Endothelial cell (in vitro differentiated cells): ENCODE results near the gene PRDM11. TPM values are rescaled to one million over a fixed set of nuclear protein-coding genes. Genes with fewer than 3 reads are reported as not detected.
A peak's percentile ranks its signal among the peaks of the same experiment; 100 is the strongest.

Source experiments
- DNase-seq: peaks from one replicate; pipeline ENCODE4 v3.0.0; 2021; ENCODE audit warnings: low spot score
- H3K27ac Mint-ChIP-seq: one replicate; pipeline ENCODE4 v1.8.0; 2021; ENCODE audit warnings: mixed read lengths, inconsistent platforms; ENCODE audit not compliant: unreplicated experiment
- H3K27me3 Mint-ChIP-seq: one replicate; pipeline ENCODE4 v1.8.0; 2021; ENCODE audit warnings: mild to moderate bottlenecking, moderate library complexity, mixed read lengths, inconsistent platforms; ENCODE audit not compliant: unreplicated experiment
- H3K36me3 Mint-ChIP-seq: one replicate; pipeline ENCODE4 v1.8.0; 2021; ENCODE audit warnings: mild to moderate bottlenecking, low read depth, mixed read lengths, inconsistent platforms; ENCODE audit not compliant: unreplicated experiment
- H3K4me1 Mint-ChIP-seq: one replicate; pipeline ENCODE4 v1.8.0; 2021; ENCODE audit warnings: mild to moderate bottlenecking, mixed read lengths, inconsistent platforms; ENCODE audit not compliant: unreplicated experiment
- H3K4me3 Mint-ChIP-seq: one replicate; pipeline ENCODE4 v1.8.0; 2021; ENCODE audit warnings: mild to moderate bottlenecking, mixed read lengths, inconsistent platforms; ENCODE audit not compliant: unreplicated experiment
- H3K9me3 Mint-ChIP-seq: one replicate; pipeline ENCODE4 v1.8.0; 2021; ENCODE audit warnings: mixed read lengths, inconsistent platforms; ENCODE audit not compliant: unreplicated experiment
- CTCF ChIP-seq: fragments of 200-600 bp; sonication (generic); IDR thresholded peaks from one replicate; pipeline ENCODE4 v1.5.0; 2021; ENCODE audit warnings: antibody characterized with exemption; ENCODE audit not compliant: unreplicated experiment
- total RNA-seq: library from RNA; stranded (reverse); fragmentation: NEBNext Ultra II Directional; extraction: Animal tissue kit (Norgen Biotek cat#: 25700); gene quantifications from one replicate; pipeline ENCODE4 v1.2.1, GENCODE V29; 2021; ENCODE audit not compliant: unreplicated experiment

Gene PRDM11
- total RNA-seq, 1 donor from 2014 or later, result 16.0 TPM

- Mint-ChIP-seq H3K4me3 (no peak overlapping the region), H3K4me1 (no peaks in the 10 kb centered on the region), H3K36me3 (no peaks in the 10 kb centered on the region), H3K27ac (no peak overlapping the region), H3K9me3 (no peaks in the 10 kb centered on the region), H3K27me3 (peaks cover 3% of the 10 kb centered on the region)
- no peak for DNase-seq
- TF ChIP-seq CTCF, result no peak
These were observed 118.5 kb downstream of the PRDM11 start for GRCh38 chr11:45264839-45265515.

GRCh38 chr11:45265969-45266675 lies 119.7 kb downstream of the PRDM11 start:
- peaks cover under 1% of the 10 kb centered on the region for H3K4me1 Mint-ChIP-seq
- H3K36me3 Mint-ChIP-seq, result no peaks in the 10 kb centered on the region
- DNase-seq, result no peak
- no peak overlapping the region for H3K27ac Mint-ChIP-seq
- no peak for TF ChIP-seq CTCF
- peaks cover 2% of the 10 kb centered on the region for H3K27me3 Mint-ChIP-seq
- H3K9me3 Mint-ChIP-seq, result no peaks in the 10 kb centered on the region
- no peak overlapping the region for H3K4me3 Mint-ChIP-seq

- DNase-seq, result no peak
- peaks cover 2% of the 10 kb centered on the region for H3K27me3 Mint-ChIP-seq
- TF ChIP-seq CTCF, result no peak
- no peak overlapping the region for H3K27ac Mint-ChIP-seq
- peaks cover 5% of the 10 kb centered on the region for H3K4me1 Mint-ChIP-seq
- no peak overlapping the region for H3K4me3 Mint-ChIP-seq
- H3K36me3 Mint-ChIP-seq, result no peaks in the 10 kb centered on the region
- H3K9me3 Mint-ChIP-seq, result no peaks in the 10 kb centered on the region
These were observed 120.2 kb downstream of the PRDM11 start for GRCh38 chr11:45266676-45267020.

GRCh38 chr11:45267052-45267451 lies 120.6 kb downstream of the PRDM11 start:
- H3K4me1 Mint-ChIP-seq, result peaks cover 5% of the 10 kb centered on the region
- no peak overlapping the region for H3K4me3 Mint-ChIP-seq
- peak; percentile 62 for DNase-seq
- no peaks in the 10 kb centered on the region for H3K36me3 Mint-ChIP-seq
- peak; percentile 79 for TF ChIP-seq CTCF
- H3K27me3 Mint-ChIP-seq, result peaks cover 2% of the 10 kb centered on the region
- H3K27ac Mint-ChIP-seq, result no peak overlapping the region
- no peaks in the 10 kb centered on the region for H3K9me3 Mint-ChIP-seq

GRCh38 chr11:45267652-45268299 lies 121.3 kb downstream of the PRDM11 start:
- Mint-ChIP-seq H3K9me3 (no peaks in the 10 kb centered on the region), H3K36me3 (no peaks in the 10 kb centered on the region), H3K27ac (no peak overlapping the region), H3K4me3 (no peak overlapping the region), H3K4me1 (peaks cover 5% of the 10 kb centered on the region), H3K27me3 (peaks cover 4% of the 10 kb centered on the region)
- no peak for DNase-seq
- TF ChIP-seq CTCF, result no peak
